Stimulated activated memory B cell treated with anti-CD40 and anti-IgM and Interleukin-4, amounts not matched to agents 10 μg/mL and 1 μg/mL and 100 μg/mL, for 72 hours (primary cell): ENCODE data around the gene APRT.

Experiments used
- ATAC-seq: fragments of 150-1000 bp; cut with Tn5 transposase; 2 replicates; pipeline ENCODE4 v1.10.0; 2021
- H3K27ac Mint-ChIP-seq: one replicate; pipeline ENCODE4 v1.8.0; 2022; ENCODE audit warnings: mild to moderate bottlenecking, mixed read lengths
- H3K27me3 Mint-ChIP-seq: one replicate; pipeline ENCODE4 v1.8.0; 2022; ENCODE audit warnings: mixed read lengths
- H3K36me3 Mint-ChIP-seq: one replicate; pipeline ENCODE4 v1.8.0; 2022; ENCODE audit warnings: mixed read lengths
- H3K4me1 Mint-ChIP-seq: one replicate; pipeline ENCODE4 v1.8.0; 2022; ENCODE audit warnings: mixed read lengths
- H3K4me3 Mint-ChIP-seq: one replicate; pipeline ENCODE4 v1.8.0; 2022; ENCODE audit warnings: mild to moderate bottlenecking, moderate library complexity, mixed read lengths
- H3K9me3 Mint-ChIP-seq: one replicate; pipeline ENCODE4 v1.8.0; 2022; ENCODE audit warnings: mixed read lengths

Gene APRT

DNA sequence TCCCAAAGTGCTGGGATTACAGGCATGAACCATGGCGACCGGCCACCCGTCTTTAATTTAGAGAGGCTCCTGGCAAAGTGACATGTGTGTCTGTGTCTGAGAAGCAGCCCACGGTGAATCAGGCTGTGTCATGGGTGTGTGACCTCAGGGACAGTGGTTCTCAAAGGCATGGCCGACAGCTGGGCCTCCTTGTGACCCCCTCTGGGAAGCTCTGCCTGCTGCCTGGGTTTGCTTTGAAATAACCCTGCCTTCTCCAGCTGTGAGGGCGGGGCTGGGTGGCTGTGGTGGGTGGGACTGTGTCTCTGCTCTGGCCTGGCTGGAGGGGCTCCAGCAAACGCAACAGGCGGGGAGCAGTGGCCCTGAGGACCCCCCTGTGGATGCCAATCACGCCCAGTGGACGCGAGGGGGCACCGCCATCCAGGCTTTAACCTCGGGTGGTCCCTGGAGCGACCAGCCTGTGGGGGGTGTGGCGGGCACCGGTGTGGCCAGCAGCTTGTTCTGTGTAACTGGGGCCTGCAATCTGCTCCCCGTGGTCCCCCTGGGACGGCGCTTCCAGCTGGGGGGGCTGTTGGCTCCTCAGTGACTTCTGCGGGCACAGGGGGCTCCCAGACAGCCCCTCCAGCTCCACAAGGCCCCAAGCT, 8.8 kb upstream of the APRT start:
- Mint-ChIP-seq H3K36me3 (peaks cover 16% of the 10 kb centered on the region), H3K27me3 (no peaks in the 10 kb centered on the region), H3K9me3 (no peaks in the 10 kb centered on the region), H3K4me1 (no peaks in the 10 kb centered on the region), H3K4me3 (no peak overlapping the region), H3K27ac (no peak overlapping the region)
- ATAC-seq, result no peak

DNA sequence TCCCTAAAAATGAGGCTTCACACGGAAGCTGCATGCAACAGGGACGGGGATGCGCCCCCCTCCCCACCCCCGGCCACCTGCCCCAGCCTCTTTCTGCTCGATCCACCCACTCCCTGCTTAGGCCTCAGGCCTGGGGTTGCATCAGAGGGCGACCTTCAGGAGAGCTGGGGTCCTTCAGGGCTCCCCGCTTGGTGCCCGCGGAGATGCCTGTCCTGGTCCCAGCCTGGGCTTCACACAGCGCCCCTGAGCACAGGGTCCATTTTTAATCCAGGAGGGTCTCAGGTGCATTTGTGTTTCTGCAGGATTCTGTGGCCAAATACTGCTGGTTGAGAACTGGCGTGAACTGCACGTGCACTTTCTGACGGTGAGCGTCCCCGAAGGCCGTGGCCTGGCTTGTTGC, 7.4 kb upstream of the APRT start:
- Mint-ChIP-seq H3K36me3 (peaks cover 16% of the 10 kb centered on the region), H3K9me3 (no peaks in the 10 kb centered on the region), H3K4me1 (no peaks in the 10 kb centered on the region), H3K27me3 (no peaks in the 10 kb centered on the region), H3K27ac (no peak overlapping the region), H3K4me3 (no peak overlapping the region)
- no peak for ATAC-seq

DNA sequence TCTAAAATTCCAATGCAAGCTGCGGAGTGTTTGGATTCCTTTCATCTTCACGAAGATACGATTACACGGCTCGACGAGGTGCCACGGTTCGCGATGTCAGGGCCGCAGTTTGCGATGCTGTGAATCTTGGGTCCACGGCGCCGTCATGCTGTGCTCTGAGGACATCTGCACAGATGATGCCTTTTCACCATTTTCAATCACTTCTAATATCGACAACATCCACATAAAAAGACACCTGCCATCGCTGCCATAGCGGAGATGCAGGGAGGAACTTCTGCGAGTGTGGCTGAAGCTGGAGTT, 6.8 kb upstream of the APRT start:
- H3K27me3 Mint-ChIP-seq, result no peaks in the 10 kb centered on the region
- no peak overlapping the region for H3K4me3 Mint-ChIP-seq
- H3K27ac Mint-ChIP-seq, result no peak overlapping the region
- no peak for ATAC-seq
- H3K4me1 Mint-ChIP-seq, result no peaks in the 10 kb centered on the region
- no peaks in the 10 kb centered on the region for H3K9me3 Mint-ChIP-seq
- H3K36me3 Mint-ChIP-seq, result peaks cover 16% of the 10 kb centered on the region

DNA sequence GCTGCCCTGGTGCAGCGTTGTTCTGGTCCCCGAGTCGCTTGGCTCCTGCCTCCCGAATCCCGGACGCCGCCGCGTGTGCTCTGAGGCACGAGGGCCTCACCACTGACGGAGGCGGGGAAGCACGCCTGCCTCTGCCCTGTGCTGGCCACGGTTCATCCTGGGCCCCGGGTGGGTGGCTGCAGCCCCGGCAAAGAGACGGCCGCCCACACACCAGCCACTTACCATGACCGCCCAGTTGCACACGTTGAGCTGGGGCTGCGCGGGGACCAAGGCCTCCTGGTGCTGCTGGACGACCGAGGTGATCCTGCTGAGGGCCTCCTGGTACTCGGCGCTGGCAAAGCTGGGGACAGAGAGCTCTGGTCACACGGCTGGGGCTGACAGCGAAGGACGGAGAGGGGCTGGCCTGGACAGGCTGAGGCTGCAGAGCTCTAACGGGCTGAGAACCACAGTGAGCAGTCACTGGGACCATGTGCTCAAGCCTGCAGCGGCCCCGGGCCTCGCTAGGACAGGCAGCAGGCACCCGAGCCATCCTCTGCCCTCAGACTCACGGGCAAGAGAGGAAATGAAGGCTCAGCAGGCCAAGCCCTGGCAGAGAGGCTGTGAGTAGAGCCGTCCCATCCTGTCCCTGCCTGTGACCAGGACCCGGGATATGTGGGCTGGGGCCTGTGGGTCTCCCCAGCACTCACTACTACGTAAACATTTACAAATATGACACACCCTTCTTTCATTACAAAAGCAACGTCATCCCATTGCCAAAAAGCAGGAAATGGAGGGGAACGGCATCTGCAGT, 6.3 kb upstream of the APRT start:
- ATAC-seq, result no peak
- Mint-ChIP-seq H3K4me1 (no peaks in the 10 kb centered on the region), H3K36me3 (peaks cover 14% of the 10 kb centered on the region), H3K27ac (no peak overlapping the region), H3K27me3 (no peaks in the 10 kb centered on the region), H3K4me3 (no peak overlapping the region), H3K9me3 (no peaks in the 10 kb centered on the region)

DNA sequence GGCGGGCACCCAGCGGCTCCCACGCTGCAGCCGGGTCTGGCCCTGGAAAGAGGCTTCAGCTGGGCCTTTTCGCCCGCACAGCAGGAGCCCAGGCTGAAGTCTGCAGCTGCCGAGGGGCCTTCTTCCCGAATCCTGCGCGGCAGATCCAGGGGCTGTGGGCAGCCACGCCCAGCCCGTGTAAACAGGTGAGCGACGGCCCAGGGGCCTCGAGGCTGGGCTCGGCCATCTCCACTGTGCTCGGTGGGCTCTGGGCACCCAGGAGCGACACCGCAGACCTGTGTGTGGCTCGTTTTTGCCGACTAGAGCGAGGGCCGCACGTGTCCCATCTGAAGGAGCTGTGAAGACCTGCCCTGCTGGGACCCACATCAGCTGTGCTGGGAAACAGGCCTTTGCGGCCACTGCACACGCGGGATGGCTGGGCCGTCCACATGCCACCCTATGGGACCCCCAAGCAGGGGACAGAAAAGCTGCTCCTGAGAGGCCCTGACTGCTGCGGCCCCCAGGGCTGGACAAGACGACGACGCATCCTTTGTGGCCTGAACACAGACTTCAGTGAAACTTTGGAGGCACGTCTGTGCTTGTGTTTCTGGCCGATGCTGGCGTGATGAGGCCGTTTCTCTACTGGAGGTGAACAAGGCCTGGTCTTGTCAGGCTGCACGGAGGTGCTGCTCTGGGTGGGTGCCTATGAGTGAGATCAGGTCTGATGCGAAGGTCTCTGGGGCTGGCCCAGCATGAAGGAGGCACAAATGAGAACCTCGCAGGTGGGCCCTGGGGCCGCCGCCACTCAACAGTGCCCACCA, 5.2 kb upstream of the APRT start:
- no peak for ATAC-seq
- H3K27ac Mint-ChIP-seq, result no peak overlapping the region
- H3K4me1 Mint-ChIP-seq, result peaks cover 3% of the 10 kb centered on the region
- peaks cover 3% of the 10 kb centered on the region for H3K36me3 Mint-ChIP-seq
- no peak overlapping the region for H3K4me3 Mint-ChIP-seq
- H3K9me3 Mint-ChIP-seq, result no peaks in the 10 kb centered on the region
- no peaks in the 10 kb centered on the region for H3K27me3 Mint-ChIP-seq

DNA sequence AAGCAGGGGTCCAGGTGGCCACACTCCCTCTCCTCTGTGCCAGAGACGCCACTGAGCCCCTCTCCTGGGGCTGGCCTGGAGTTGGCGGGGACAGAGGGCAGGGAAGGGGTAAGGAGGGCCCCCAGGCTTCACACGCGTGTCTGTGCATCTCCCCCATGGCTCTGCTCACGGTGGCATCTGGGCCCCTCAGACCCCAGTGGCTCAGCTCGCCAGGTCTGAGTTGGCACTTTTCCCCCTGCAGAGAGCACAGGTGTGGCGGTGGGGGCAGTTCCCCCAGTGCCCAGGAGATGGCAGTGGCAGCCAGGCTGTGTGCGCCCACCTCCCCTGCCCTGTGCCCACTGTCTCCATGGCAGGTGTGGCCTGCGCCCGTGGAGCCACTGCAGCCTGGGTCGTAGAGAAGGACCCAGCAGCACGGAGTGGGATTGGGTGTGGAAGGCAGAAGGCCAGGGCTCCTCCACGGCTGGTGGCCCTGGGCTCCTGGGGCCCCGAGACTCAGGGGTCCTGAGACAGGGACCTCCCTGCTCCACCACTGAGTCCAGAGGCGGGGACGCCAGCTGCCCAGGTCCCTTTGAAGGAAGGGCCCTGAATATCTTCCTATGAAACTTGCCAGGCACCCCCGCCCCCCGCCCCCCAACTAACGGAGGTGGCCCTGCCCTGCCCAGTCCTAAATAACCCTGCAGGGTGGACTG, 4.3 kb upstream of the APRT start:
- no peak overlapping the region for H3K27ac Mint-ChIP-seq
- no peaks in the 10 kb centered on the region for H3K9me3 Mint-ChIP-seq
- H3K4me1 Mint-ChIP-seq, result peaks cover 9% of the 10 kb centered on the region
- ATAC-seq, result peak; percentile 29
- H3K36me3 Mint-ChIP-seq, result no peaks in the 10 kb centered on the region
- no peak overlapping the region for H3K4me3 Mint-ChIP-seq
- no peaks in the 10 kb centered on the region for H3K27me3 Mint-ChIP-seq

DNA sequence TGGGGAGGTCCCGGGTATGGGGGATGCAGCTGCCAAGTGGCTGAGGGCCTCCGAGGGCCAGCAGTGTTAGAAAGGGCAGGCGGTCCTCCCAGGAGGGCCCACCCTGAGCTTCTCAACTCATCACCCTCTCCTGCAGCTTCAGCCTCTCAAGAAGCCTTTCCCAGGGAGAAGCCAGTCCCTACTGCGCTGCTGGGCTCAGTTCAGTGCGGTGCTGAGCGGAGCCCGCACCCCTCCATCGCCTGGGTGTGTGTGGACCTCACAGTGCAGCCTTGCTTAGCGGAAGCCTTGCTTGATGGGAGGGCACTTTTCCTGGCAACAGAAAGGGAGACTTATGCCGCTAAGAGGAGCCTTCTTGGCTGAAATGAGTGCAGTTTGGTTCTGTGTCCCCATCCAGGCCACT, 3.5 kb upstream of the APRT start:
- no peaks in the 10 kb centered on the region for H3K9me3 Mint-ChIP-seq
- no peak overlapping the region for H3K27ac Mint-ChIP-seq
- H3K4me3 Mint-ChIP-seq, result no peak overlapping the region
- no peak for ATAC-seq
- peaks cover 17% of the 10 kb centered on the region for H3K4me1 Mint-ChIP-seq
- no peaks in the 10 kb centered on the region for H3K36me3 Mint-ChIP-seq
- H3K27me3 Mint-ChIP-seq, result no peaks in the 10 kb centered on the region

DNA sequence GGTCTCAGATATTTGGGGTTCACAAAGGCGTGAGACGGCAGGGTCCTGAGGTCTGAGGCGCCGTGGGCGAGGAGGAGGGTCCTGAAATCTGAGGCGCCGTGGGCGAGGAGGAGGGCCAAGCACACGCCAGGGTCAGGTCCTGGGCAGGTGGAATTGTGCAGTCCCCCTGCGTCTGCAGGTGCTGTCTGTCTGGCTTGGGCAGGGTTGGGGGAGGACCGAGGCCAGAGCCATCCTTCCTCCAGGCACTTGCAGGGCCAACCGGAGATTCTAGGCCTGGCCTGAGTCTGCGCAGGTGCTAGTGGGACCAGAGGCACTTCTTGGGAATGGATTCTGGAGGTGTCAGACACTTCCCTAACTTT, 2.4 kb upstream of the APRT start:
- no peak for ATAC-seq
- Mint-ChIP-seq H3K4me3 (no peak overlapping the region), H3K36me3 (peaks cover 5% of the 10 kb centered on the region), H3K27ac (no peak overlapping the region), H3K4me1 (peaks cover 28% of the 10 kb centered on the region), H3K9me3 (no peaks in the 10 kb centered on the region), H3K27me3 (no peaks in the 10 kb centered on the region)

DNA sequence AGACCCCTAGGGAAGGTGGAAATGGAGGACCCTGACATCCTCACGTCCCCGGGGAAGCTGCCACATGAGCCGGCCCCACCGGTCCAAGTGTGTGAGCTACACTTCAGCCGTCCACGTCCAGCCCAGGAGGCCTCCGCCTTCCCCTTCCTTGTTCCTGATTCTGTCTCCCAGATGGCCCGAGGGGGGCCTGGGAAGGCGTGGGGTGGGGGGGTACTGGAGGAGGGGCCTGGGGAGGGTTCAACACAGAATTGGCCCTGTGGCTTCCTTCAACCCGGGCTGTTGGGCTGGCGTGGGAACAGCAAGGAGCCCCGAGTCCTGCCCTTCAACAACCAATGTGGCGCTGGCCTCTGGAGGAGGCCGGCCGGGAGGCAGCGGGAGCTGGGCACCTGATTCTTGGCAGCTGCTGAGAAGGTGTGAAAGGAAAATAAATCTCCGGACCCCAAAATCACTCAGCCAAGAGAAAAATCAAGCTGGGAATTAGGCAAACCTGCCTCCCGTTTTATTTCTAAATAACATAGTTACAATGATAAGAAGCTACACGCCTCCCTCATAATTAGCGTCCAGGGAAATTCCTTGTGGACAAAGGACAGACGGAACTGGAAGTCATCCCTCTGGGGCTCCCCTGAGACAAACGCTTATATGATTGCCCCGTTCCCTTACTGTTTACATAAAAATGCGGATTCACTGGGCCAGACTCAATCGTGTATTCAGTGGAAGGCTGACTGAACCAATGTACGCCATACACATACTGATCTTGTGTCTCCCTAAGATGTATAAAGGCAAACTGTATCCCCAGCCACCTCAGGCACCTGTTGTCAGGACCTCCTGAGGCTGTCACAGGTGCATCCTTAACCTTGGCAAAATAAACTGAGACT, 1.8 kb upstream of the APRT start:
- Mint-ChIP-seq H3K36me3 (peaks cover 9% of the 10 kb centered on the region), H3K27ac (no peak overlapping the region), H3K27me3 (no peaks in the 10 kb centered on the region), H3K4me3 (no peak overlapping the region), H3K4me1 (peaks cover 30% of the 10 kb centered on the region), H3K9me3 (no peaks in the 10 kb centered on the region)
- ATAC-seq, result no peak

DNA sequence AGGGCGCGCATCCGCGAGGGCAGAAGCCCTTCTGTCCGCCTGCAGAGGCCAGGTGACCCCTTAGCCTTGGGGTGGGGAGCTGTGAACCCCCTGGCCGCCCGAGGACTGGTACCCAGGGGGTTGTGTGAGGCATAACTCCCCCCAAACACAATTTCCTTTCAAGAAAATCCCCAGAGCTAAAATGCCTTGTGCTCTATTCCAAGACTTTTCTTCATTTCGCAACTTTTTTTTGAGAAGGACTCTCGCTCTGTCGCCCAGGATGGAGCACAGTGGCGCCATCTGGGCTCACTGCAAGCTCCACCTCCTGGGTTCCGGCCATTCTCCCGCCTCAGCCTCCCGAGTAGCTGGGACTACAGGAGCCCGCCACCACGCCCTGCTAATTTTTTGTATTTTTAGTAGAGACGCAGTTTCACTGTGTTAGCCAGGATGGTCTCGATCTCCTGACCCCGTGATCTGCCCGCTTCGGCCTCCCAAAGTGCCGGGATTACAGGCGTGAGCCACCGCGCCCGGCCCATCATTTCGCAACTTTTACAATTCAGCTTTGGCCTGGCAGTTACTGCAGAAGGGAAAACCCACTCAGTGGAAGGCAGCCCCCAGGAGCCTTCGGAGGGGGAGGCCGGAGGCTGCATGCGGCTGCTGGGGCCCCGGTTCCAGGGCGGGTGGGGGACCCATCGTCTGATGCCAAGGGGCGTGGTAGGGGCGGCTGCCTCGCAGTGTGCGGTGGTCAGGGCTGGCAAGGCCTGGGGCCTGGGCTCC, 963 bp upstream of the APRT start:
- Mint-ChIP-seq H3K9me3 (no peaks in the 10 kb centered on the region), H3K27me3 (no peaks in the 10 kb centered on the region), H3K36me3 (peaks cover 9% of the 10 kb centered on the region), H3K27ac (peak overlapping the region; percentile 95), H3K4me3 (peak overlapping the region; percentile 95), H3K4me1 (peaks cover 32% of the 10 kb centered on the region)
- ATAC-seq, result no peak

DNA sequence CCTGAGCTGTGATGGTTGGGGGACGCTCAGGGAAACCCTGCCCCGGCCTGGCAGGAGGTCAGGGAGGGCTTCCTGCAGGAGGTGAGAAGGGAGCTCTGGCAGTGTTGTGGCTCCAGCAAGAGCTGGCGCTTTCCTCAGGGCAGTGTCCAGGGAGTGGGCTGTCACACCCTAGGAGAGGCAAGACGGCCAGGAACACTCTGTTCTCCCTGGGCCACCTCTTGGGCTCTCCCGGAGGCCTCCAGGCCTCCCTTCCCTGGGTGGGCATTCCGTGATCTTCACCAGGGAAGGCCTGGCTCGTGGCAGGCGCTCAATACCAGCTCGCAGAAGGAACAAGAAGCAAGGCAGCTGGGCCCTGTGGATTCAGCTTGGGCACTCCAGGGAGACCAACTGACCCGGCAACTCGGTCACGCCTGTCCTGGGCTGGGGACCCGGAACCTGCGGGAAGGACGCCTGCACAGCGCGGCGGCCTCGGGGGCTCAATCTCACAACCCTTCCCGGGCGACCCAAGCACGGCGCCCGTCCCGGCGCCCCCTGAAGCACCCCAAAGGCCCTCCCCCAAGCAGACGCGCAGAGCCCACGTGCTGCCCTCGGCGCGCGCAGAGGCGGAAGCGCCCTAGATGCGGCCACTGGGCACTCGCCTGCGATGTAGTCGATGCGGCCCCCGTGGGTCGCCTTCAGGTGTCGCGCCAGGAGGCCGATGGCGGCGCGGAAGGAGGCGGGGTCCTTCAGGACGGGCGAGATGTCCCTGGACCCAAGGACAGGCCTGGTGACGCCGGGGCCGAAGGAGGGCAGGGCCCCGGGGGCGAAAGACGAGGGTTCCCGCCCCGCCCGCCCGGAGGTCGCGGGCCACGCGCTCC, 588 bp downstream of the APRT start:
- H3K27ac Mint-ChIP-seq, result peak overlapping the region; percentile 95
- H3K4me1 Mint-ChIP-seq, result peaks cover 38% of the 10 kb centered on the region
- no peaks in the 10 kb centered on the region for H3K27me3 Mint-ChIP-seq
- H3K4me3 Mint-ChIP-seq, result peak overlapping the region; percentile 95
- H3K36me3 Mint-ChIP-seq, result peaks cover 9% of the 10 kb centered on the region
- peak; percentile 77 for ATAC-seq
- H3K9me3 Mint-ChIP-seq, result no peaks in the 10 kb centered on the region

DNA sequence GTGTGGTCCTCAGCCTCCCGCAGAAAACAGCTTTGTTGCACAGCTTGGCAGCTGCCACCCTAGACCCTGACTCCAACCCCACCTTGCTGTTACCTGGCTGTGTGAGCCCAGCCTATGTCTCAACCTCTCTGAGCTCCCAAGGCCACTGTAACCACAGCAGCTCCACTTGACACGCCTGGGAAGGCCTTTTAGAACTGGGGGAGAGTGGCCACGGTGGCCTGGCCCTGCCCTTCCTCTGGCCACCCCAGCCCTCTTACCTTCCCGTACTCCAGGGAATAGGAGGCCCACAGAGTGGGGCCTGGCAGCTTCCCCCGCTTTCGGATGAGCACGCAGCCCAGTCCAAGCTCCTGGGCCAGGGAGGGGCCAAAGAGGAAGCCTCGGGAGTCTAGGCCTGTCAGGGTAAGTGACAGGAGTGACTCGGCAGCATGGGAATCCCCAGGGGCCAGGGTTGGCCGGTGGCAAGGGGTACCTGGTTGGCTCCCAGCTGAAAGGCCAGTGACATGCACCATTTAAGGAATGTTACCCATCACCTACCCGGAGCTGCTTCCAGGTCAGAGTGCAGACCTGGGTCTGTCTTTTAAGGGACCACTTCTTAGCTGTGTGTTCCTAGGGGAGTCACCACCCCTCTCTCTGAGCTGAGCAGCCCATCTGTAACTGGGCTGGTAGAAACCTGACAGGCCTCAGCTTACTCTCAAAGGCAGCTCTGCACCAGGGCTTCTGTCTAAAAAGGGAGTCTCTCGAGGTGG, 1.4 kb downstream of the APRT start:
- Mint-ChIP-seq H3K27me3 (no peaks in the 10 kb centered on the region), H3K36me3 (peaks cover 9% of the 10 kb centered on the region), H3K4me3 (peak overlapping the region; percentile 95)

DNA sequence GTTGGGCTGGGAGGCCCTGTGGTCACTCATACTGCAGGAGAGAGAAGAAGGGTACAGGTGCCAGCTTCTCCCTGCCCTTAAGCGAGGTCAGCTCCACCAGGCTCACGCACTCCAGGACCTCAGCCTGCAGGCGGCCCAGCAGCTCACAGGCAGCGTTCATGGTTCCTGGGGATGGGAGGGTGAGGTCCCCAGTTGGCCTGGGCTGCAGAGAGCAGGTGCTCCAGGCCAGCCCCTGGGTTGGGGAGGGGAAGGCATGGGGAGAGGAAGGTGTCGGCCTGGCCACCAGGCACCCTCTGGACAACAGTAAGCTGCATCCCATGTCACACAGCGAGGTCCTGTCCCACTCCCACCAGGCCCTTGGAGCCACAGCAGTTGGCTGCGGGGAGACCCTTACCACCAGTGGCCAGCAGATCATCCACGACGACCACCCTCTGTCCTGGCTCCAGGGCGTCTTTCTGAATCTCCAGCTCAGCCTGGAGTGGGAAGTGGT, 2.0 kb downstream of the APRT start:
- Mint-ChIP-seq H3K27ac (peak overlapping the region; percentile 95), H3K4me1 (peaks cover 38% of the 10 kb centered on the region)

More for the DNA sequence above, 1.4 kb downstream of the APRT start:
- H3K27ac Mint-ChIP-seq, result peak overlapping the region; percentile 95
- ATAC-seq, result no peak
- peaks cover 38% of the 10 kb centered on the region for H3K4me1 Mint-ChIP-seq
- H3K9me3 Mint-ChIP-seq, result no peaks in the 10 kb centered on the region

More for the DNA sequence above, 2.0 kb downstream of the APRT start:
- ATAC-seq, result no peak
- no peaks in the 10 kb centered on the region for H3K27me3 Mint-ChIP-seq
- no peaks in the 10 kb centered on the region for H3K9me3 Mint-ChIP-seq
- peak overlapping the region; percentile 95 for H3K4me3 Mint-ChIP-seq
- peaks cover 9% of the 10 kb centered on the region for H3K36me3 Mint-ChIP-seq
